Endothelial cell of umbilical vein (primary cell): ENCODE results near the gene ZC3H18.

Experiments
- EZH2 ChIP-seq: IDR thresholded peaks from 2 replicates; pipeline ENCODE4 v1.6.1; 2012; ENCODE audit warnings: borderline replicate concordance, low read depth, mild to moderate bottlenecking, moderate library complexity, low read length, inconsistent platforms; ENCODE audit not compliant: severe bottlenecking
- GATA2 ChIP-seq: IDR thresholded peaks from 2 replicates; pipeline ENCODE4 v1.7.0; 2011; ENCODE audit warnings: low read depth, mild to moderate bottlenecking, moderate library complexity, mixed read lengths, low read length; ENCODE audit not compliant: insufficient read length, insufficient read depth
- MYC ChIP-seq: IDR thresholded peaks from one replicate; pipeline ENCODE4 v1.6.1; 2011; ENCODE audit warnings: mild to moderate bottlenecking, low read depth, low read length
- POLR2A ChIP-seq: IDR thresholded peaks from 2 replicates; pipeline ENCODE4 v1.6.1; 2012; ENCODE audit warnings: low read depth, mild to moderate bottlenecking, control low read depth, low read length
- POLR2AphosphoS5 ChIP-seq: IDR thresholded peaks from 2 replicates; pipeline ENCODE4 v1.6.1; 2012; ENCODE audit warnings: low read depth, mild to moderate bottlenecking, control low read depth, low read length, moderate library complexity; ENCODE audit not compliant: insufficient read depth
- TF ChIP-seq, protein P1 (sequence below), 2 donors: IDR thresholded peaks; 1 replicate in 1 of 2; 2 replicates in 1 of 2; pipeline ENCODE4 v1.5.1; 2011; ENCODE audit warnings: low read length in 2 of 2, mild to moderate bottlenecking in 2 of 2, moderate library complexity in 2 of 2, control low read depth in 1 of 2, inconsistent platforms in 1 of 2, low read depth in 1 of 2; ENCODE audit not compliant: insufficient read depth in 1 of 2; ENCODE audit errors: extremely low read depth in 1 of 2

DNA sequence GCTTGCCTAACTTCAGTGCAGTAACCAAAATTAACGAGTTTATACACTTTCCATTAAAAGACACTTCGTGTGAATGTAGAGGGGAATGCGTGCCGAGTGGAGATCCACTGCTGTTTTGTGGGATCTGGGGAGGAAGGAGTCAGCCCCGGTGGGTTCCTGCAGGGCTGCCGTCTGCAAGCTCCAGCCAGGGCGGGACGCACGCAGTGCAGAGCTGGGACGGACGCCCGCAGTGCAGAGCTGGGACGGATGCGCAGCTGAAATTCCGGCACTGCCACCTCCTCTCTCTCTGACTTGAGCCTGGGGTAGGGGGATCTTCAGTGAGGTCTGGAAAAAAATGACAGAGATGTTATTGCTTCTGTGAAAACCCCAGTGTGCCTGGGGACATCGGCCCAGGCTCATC lies 16.5 kb upstream of the ZC3H18 start:
- TF ChIP-seq, protein P1, sequence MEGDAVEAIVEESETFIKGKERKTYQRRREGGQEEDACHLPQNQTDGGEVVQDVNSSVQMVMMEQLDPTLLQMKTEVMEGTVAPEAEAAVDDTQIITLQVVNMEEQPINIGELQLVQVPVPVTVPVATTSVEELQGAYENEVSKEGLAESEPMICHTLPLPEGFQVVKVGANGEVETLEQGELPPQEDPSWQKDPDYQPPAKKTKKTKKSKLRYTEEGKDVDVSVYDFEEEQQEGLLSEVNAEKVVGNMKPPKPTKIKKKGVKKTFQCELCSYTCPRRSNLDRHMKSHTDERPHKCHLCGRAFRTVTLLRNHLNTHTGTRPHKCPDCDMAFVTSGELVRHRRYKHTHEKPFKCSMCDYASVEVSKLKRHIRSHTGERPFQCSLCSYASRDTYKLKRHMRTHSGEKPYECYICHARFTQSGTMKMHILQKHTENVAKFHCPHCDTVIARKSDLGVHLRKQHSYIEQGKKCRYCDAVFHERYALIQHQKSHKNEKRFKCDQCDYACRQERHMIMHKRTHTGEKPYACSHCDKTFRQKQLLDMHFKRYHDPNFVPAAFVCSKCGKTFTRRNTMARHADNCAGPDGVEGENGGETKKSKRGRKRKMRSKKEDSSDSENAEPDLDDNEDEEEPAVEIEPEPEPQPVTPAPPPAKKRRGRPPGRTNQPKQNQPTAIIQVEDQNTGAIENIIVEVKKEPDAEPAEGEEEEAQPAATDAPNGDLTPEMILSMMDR (IDR thresholded peaks at IDR 0.05; ENCODE audit: extremely low read depth in 1 of 2, insufficient read depth in 1 of 2, low read depth in 1 of 2, low read length in 2 of 2) = no peak
- TF ChIP-seq POLR2A (no peak), EZH2 (no peak), MYC (no peak), POLR2AphosphoS5 (no peak), GATA2 (no peak)
